Ishikawa (cell line): ENCODE results near the gene ATF2.

Experiments used
- CEBPB ChIP-seq: IDR thresholded peaks from 2 replicates; pipeline ENCODE4 v1.6.1; 2012
- CREB1 ChIP-seq: IDR thresholded peaks from 2 replicates; pipeline ENCODE4 v1.6.1; 2012; ENCODE audit warnings: low read depth
- EGR1 ChIP-seq: IDR thresholded peaks from 2 replicates; pipeline ENCODE4 v1.6.1; 2012
- EP300 ChIP-seq: IDR thresholded peaks from 2 replicates; pipeline ENCODE4 v1.6.1; 2012; ENCODE audit warnings: borderline replicate concordance
- FOXM1 ChIP-seq: IDR thresholded peaks from 2 replicates; pipeline ENCODE4 v1.6.1; 2012; ENCODE audit warnings: low read depth, borderline replicate concordance
- NFIC ChIP-seq: IDR thresholded peaks from 2 replicates; pipeline ENCODE4 v1.6.1; 2012
- RAD21 ChIP-seq: IDR thresholded peaks from 2 replicates; pipeline ENCODE4 v1.6.1; 2012; ENCODE audit warnings: low read depth
- TAF1 ChIP-seq: IDR thresholded peaks from 2 replicates; pipeline ENCODE4 v1.6.1; 2012; ENCODE audit warnings: low read depth, mild to moderate bottlenecking
- TCF12 ChIP-seq: IDR thresholded peaks from 2 replicates; pipeline ENCODE4 v1.6.1; 2012; ENCODE audit warnings: low read depth
- TEAD4 ChIP-seq: IDR thresholded peaks from 2 replicates; pipeline ENCODE4 v1.6.1; 2012
- YY1 ChIP-seq: IDR thresholded peaks from 2 replicates; pipeline ENCODE4 v1.6.1; 2012; ENCODE audit warnings: low read depth
- ZBTB7A ChIP-seq: IDR thresholded peaks from 2 replicates; pipeline ENCODE4 v1.6.1; 2012; ENCODE audit warnings: low read depth
- TF ChIP-seq, protein P1 (sequence below): IDR thresholded peaks from 2 replicates; pipeline ENCODE4 v1.6.1; 2012
- TF ChIP-seq, protein P2 (sequence below): IDR thresholded peaks from 2 replicates; pipeline ENCODE4 v1.6.1; 2012; ENCODE audit warnings: low read depth, mild to moderate bottlenecking
- TF ChIP-seq, protein P3 (sequence below): IDR thresholded peaks from 2 replicates; pipeline ENCODE4 v1.6.1; 2012

The ATF2 gene

DNA sequence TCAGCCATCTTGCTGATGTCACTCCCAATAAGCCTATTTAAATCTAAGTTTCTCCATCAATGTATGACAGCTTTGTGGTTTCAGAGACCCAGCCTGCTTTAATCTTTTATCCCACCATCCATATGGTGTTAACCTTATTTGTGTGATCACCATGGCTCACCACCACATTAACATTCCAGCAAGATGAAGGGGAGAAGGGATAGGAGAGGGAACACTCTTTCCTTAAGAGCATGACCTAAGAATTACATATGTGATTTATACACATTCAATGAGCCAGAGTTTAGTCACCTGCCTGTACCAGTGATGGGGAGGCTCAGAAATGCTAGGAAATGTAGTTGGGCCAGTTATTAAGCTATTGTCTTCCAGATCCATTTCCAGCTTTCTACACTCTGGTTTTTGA is 118.3 kb downstream of the ATF2 start:
- no peak for TF ChIP-seq EP300
- TF ChIP-seq NFIC, result no peak
- no peak for TF ChIP-seq RAD21

DNA sequence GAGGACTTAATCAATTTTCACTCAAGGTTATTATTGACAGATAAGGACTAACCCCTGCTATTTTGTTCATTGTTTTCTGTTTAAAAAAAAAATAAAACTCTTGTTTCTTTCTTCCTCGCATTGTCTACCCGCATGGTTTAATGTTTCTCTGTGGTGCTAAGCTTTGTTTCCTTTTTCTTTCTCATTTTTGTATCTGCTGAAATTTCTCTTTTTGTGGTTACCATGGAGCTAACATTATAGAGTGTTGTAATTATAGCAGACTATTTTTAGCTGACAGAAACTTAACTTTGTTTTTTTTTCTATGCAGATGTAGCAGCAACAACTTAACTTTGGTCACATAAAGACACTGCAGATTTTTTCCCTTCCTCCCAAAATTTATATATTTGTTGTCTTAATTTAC is 119.7 kb downstream of the ATF2 start:
- no peak for TF ChIP-seq CREB1
- no peak for TF ChIP-seq EP300
- TF ChIP-seq, protein P1, sequence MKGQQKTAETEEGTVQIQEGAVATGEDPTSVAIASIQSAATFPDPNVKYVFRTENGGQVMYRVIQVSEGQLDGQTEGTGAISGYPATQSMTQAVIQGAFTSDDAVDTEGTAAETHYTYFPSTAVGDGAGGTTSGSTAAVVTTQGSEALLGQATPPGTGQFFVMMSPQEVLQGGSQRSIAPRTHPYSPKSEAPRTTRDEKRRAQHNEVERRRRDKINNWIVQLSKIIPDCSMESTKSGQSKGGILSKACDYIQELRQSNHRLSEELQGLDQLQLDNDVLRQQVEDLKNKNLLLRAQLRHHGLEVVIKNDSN, result no peak
- no peak for TF ChIP-seq ZBTB7A
- TF ChIP-seq TCF12, result no peak
- no peak for TF ChIP-seq NFIC
- TF ChIP-seq, protein P2, sequence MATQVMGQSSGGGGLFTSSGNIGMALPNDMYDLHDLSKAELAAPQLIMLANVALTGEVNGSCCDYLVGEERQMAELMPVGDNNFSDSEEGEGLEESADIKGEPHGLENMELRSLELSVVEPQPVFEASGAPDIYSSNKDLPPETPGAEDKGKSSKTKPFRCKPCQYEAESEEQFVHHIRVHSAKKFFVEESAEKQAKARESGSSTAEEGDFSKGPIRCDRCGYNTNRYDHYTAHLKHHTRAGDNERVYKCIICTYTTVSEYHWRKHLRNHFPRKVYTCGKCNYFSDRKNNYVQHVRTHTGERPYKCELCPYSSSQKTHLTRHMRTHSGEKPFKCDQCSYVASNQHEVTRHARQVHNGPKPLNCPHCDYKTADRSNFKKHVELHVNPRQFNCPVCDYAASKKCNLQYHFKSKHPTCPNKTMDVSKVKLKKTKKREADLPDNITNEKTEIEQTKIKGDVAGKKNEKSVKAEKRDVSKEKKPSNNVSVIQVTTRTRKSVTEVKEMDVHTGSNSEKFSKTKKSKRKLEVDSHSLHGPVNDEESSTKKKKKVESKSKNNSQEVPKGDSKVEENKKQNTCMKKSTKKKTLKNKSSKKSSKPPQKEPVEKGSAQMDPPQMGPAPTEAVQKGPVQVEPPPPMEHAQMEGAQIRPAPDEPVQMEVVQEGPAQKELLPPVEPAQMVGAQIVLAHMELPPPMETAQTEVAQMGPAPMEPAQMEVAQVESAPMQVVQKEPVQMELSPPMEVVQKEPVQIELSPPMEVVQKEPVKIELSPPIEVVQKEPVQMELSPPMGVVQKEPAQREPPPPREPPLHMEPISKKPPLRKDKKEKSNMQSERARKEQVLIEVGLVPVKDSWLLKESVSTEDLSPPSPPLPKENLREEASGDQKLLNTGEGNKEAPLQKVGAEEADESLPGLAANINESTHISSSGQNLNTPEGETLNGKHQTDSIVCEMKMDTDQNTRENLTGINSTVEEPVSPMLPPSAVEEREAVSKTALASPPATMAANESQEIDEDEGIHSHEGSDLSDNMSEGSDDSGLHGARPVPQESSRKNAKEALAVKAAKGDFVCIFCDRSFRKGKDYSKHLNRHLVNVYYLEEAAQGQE, result no peak
- TF ChIP-seq TAF1, result no peak

DNA sequence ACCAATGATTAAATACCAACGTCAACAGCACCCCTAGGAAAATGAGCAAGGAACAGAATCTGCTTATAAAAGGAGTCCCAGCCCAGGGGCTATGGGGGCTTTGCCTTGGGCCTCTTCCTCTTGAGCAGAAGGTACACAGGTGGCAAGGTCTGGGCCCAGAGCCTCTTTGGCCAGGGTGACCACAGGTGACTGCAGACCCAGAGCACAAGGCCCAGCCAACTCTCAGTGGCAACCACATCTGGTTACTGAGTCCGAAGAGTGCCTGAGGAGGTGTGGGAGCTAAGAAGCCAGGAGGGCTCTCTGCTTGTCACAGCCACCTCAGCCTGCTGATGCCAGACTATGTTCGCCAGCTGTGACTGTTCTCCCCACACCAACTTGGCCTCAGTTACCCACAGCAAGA is 128.5 kb downstream of the ATF2 start:
- TF ChIP-seq CEBPB (no peak), TEAD4 (no peak), EP300 (no peak), EGR1 (no peak), ZBTB7A (no peak), RAD21 (no peak), YY1 (no peak), TAF1 (no peak), FOXM1 (no peak), CREB1 (no peak)
- TF ChIP-seq, protein P3, sequence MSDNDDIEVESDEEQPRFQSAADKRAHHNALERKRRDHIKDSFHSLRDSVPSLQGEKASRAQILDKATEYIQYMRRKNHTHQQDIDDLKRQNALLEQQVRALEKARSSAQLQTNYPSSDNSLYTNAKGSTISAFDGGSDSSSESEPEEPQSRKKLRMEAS, result no peak
- TF ChIP-seq, protein P2, result no peak
- TF ChIP-seq, protein P1, result no peak

DNA sequence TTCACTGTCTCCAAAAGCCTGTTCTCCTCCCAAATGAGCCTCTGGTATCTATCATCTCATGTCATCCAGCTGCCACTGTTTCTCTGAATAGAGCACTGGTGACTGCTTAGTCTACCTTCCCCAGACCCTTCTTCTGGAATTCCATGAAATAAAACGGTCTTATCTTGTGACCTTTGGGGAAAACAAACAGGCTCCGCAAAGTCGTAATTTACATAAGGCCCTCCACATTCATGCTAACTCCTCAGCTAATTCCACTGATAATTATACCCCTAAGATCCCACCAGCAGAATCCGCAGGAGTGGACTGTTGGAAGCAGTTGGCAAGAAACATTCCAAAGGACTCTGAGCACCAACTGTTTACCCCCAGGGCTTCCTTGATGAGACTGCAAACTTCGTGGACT is 129.0 kb downstream of the ATF2 start:
- TF ChIP-seq TEAD4 (no peak), NFIC (no peak), EP300 (no peak), TAF1 (no peak), CEBPB (no peak), ZBTB7A (no peak), CREB1 (no peak), RAD21 (no peak), FOXM1 (no peak), TCF12 (no peak)
- TF ChIP-seq, protein P1, result no peak
- TF ChIP-seq, protein P2, result no peak

DNA sequence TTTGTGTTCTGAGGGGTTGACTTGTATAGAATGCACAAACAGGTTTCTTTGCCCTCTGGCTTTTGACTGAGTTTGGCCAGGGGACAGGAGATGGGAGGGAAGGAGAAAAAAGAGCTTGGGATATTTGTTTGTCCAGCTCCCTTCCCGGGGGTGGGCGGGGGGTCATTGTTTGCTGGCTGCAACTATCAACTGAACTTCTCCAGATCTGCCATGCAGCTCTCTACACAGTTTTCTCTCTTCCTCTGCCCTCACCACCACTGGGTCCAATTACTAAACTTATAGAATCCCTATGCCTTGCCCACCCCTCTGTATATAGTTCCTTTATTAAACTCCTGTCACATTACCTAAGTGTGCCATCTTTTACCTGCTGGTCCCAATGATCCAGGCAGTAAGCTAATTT is 130.1 kb downstream of the ATF2 start:
- no peak for TF ChIP-seq ZBTB7A
- TF ChIP-seq CEBPB, result no peak
- no peak for TF ChIP-seq CREB1
- TF ChIP-seq TAF1, result no peak
- TF ChIP-seq FOXM1, result no peak
- TF ChIP-seq EGR1, result no peak
- TF ChIP-seq, protein P3, result no peak
- TF ChIP-seq, protein P2, result no peak
- no peak for TF ChIP-seq EP300
- TF ChIP-seq RAD21, result no peak
- TF ChIP-seq TCF12, result no peak
